GM19035 (cell line): ENCODE measurements around the gene HNRNPU.

ENCODE experiments used
- ATAC-seq: cut with Tn5 transposase; IDR thresholded peaks from one replicate; pipeline ENCODE4 v1.9.1; 2021; ENCODE audit not compliant: unreplicated experiment

HNRNPU gene

DNA sequence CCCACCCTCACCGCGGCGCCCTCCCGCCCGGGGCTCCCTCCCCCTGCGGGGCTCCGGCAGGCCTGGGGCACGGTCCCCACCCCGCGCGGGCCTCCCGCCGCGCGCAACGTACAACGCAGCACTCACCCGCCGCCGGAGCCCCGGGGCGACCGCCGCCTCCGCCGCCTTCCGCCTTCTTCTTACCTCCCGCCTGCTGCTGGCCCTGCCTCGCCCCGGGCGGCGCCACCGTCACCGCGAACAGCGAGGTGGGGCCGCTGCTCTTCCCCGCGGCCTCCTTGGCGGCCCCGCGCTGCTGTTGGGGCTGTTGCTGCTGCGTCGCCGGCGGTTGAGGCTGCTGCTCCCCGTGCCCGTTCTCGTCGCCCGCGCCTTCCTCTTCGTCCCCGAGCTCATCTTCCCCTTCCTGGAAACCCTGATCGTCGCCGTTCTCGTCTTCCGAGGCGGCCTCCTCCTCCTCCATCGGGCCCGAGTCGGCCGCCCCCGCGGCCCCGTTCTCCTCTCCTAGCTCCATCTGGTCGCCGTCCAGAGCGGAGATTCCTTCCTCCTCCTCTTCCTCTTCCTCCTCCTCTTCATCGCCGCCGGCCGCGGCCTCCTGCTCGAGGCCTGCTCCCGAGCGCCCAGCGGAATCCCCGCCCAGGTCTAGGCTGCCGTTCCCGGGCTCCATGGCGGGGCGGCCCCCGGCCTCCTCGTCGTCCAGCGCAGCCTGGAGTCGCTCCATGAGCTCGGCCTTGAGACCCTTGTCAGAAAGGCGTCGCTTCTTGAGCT lies 671 bp downstream of the HNRNPU start:
- peak; percentile 5 for ATAC-seq

- peak; percentile 49 for ATAC-seq
Observed at GRCh38 chr1:244862699-244863490, 1.4 kb downstream of the HNRNPU start.

DNA sequence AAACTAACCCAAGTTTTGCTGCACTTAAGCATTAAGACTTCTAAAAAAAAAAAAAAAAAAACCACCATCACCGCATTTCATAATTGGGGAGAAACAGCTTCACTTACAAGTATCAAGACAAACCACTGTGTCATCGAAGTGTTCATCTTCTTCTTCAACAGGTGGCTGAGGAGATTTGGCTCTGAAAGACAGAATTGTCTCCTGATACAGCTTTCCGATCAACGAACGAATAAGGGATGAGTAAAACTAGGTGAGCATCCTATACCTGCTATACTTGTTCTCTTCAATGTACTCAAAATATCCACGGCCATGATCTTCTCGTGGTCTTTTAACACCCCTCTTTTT lies 2.0 kb downstream of the HNRNPU start:
- no peak for ATAC-seq

GRCh38 chr1:244861683-244862082 lies 2.7 kb downstream of the HNRNPU start:
- no peak for ATAC-seq

DNA sequence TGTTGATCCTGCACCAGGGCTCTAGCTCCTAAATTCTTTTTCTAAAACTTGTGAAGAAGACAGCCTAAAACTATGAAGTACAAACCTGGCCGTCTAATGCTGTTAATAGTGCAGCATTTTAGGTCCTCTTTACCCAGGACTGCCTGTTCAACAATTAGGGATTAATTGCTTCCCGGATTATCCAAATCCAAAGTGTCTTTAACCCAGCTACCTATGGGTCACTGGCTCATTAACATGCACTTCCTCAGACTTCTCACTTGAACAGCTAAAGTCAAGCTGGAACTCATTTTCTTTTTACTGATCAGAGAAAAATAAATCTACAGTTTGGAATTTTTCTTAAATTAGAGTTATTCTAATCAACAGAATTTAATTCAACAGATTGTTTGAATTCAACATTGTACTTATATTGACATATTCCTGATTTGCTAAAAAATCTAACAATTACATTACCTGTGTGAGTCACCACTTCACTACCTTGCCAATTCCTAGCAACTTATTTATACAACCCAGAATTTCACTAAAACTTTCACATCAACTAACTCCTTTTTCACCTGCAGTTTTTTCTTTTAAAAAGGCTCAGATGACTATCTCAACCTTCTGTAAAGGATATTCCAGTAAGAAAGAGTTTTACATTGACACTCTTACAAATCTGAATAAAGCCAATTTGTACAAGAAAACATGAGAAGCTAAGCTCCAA lies 3.3 kb downstream of the HNRNPU start:
- no peak for ATAC-seq

DNA sequence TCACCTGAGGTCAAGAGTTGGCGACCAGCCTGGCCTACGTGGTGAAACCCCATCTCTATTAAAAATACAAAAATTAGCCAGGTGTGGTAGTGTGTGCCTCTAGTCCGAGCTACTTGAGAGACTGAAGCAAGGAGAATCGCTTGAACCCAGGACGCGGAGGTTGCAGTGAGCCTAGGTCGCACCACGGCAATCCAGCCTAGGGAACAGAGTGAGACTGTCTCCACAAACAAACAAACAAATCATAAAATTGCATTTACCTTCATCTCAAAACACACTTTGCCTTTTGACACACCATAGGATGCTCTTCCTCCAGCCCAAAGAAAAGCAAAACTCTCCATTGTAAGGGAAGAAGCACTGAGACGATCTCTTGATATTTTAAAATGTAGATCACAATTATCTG lies 4.3 kb downstream of the HNRNPU start:
- ATAC-seq, result no peak

DNA sequence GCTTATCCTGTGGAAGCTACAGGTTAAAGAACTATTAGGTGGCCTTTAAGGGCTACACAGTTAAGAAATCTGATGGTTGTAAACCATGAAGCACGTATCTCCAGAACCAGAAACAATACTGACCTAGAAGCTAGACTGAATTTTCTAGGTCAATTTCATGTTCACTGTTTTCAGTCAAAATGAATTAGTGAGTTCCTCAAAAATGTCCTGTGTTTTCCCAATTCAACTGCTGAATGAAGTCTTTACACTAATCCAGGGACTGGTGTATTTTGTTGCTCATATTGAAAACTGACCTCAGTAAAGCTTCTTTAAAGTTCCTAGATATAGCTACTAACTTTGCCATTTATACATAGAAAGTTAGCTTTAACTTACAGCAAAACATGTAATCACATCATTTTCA lies 6.0 kb downstream of the HNRNPU start:
- ATAC-seq, result no peak

DNA sequence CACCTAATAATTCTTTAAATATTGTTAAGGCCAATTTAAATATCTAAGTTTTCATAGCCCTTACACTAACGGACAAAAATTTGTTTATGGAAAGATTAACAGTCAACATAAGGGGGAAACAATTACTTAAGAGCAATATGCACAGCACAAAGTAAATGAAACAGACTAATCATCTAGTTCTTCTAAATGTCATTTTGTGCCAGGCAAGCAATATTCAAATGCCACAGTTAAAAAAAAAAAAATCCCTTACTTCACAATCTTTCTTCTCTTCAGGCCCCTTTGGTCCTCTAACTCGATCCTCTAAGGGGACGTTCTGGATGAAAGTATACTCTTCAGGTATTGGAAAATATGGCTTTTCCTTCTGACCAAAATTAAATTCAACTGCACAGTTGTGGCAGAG lies 6.6 kb downstream of the HNRNPU start:
- no peak for ATAC-seq

DNA sequence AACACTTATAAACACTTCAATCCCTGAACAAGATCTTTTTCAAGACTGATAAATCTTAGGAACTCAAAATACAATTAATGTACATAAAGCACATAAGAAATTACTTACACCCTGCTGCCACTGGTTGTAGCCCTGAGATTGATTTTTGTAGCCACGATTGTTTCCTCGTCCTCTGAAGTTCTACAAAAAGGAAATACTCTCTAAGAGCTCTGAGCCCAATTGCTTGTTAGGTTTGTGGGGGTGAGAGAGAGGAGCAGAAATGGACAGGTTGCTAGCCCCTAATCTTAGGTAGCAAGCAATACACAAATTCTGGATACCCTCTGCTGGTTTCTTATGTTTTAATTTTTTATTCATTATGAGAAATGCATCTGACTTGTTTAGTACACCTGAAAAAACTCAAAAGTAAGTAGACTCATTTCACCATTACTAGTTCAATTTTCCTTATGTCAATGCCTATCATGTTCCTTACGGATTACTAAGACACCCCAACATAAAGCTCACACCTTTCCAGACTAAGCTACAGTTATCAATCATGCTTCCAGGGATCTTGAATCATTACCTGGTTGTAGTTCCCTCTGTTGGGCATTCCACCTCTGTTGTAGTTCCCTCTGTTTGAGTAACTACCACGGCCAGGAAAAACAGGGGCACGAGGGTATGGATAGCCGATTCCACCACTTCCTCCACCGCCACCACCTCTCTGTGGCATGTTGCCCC lies 9.3 kb downstream of the HNRNPU start:
- ATAC-seq, result no peak

GRCh38 chr1:244854166-244854565 lies 10.2 kb downstream of the HNRNPU start:
- no peak for ATAC-seq

DNA sequence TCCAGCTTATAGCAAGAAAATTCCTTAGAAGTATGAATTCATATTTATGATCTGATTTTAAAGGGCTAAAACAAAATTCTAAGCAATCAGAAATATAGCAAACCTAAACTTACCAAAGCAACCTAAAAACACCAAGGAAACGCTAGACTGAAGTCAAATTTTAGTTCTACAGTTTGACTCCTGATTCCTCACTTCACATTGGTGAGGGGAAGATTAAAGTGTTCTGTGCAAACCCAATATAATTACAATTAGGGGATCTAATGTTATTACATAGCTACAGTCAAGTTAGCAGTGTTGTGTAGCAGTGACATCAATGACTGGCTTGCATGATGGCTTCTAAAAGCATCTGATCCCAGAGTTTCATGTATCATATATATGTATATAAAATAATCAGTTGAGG lies 11.6 kb downstream of the HNRNPU start:
- ATAC-seq, result no peak

DNA sequence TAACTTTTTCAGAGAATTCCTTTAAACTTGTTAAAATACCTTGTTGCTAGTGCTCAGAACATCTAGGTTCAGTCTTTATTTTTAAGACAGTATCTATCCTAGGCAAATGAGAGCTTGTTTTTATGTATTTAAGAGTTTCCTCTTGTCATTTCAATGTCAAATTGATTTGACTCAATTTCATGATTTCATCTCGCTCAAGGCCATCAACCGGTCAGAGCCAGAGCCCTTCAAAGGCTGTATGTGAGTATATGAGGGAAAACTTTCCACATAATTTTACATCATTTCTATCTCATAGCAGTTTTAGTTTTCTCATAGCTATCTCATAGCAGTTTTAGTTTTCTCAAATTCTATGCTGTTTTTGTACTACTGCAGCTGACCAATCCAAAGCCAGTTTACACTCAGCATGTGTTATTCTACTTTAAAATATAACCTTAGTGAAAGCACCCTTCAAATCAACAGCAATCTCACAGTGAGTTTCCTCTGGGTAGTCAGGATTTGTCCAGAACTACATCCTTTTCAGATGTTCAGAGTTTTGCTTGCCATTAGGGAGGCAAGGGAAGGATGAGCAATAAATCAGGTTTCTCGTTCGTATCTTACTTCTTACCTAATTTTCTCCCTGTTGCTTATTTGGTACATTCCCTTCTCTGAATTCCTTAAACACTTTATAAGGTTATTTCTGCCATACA lies 12.7 kb downstream of the HNRNPU start:
- ATAC-seq, result no peak

DNA sequence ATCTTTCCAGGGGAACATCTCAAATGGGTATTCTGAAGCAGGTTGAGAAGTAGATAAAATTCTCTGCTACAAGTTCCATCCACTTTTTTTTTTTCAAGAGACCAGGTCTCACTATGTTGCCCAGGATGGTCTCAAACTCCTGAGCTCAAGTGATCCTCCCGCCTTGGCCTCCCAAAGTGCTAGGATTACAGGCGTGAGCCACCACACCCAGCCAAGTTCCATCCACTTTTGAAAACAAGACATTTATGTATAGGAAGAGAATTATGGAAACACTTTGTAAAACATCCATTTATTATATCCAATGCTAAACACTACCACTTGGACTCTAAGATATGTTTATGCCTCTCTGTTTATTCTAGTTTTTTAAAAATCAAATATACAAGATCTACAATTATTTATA lies 13.4 kb downstream of the HNRNPU start:
- no peak for ATAC-seq

GRCh38 chr1:244850099-244850852 lies 14.1 kb downstream of the HNRNPU start:
- ATAC-seq, result no peak

GRCh38 chr1:244849189-244849866 lies 15.0 kb downstream of the HNRNPU start:
- ATAC-seq, result no peak

- no peak for ATAC-seq
Observed at GRCh38 chr1:244846653-244847052, 17.7 kb downstream of the HNRNPU start.

DNA sequence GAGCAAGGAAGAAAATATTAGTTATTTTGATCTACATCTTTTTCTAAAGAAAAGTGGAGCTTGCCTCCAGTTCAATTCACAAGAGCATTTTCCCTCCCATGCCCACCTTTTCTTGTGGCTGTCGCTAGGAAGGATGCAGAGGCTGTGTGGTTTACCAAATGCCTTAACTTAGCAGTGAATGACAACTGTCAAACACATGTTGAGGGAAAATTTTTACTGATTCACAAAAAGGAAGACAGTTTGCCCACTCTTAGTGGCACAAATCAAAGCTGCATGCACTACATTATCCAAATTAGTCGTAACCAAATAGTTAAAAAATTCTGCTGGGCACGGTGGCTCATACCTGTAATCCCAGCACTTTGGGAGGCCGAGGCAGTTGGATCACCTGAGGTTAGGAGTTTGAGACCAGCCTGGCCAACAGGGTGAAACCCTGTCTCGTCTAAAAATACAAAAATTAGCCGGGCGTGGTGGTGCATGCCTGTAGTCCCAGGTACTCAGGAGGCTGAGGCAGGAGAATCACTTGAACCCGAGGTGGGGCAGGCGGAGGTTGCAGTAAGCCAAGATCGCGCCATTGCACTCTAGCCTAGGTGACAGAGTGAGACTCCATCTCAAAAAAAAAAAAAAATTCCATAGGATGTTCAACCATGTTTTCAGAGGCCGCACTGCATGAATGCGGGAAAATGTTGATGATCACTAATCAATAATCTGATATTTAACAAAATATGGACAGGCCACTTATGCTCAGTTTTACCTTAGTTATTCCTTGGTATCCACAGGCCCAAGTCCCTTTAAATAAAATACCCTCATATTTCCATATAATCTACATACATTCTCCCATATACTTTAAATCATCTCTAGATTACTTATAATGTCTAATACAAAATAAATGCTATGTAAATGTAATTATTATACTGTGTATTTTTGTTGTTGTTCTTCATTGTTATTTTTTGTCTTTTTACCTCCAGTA lies 19.9 kb downstream of the HNRNPU start:
- ATAC-seq, result no peak
